Stimulated activated CD8-positive, alpha-beta memory T cell treated with anti-CD3 and anti-CD28 coated beads, Interleukin-15, amount 100 ng/mL, for 48 hours (primary cell): ENCODE data around the gene JMJD7.

Source experiments
- DNase-seq, 2 donors: peaks; one replicate each; pipeline ENCODE4 v3.0.0-alpha.2; 2020; ENCODE audit warnings: low read depth in 2 of 2

The JMJD7 gene

DNA sequence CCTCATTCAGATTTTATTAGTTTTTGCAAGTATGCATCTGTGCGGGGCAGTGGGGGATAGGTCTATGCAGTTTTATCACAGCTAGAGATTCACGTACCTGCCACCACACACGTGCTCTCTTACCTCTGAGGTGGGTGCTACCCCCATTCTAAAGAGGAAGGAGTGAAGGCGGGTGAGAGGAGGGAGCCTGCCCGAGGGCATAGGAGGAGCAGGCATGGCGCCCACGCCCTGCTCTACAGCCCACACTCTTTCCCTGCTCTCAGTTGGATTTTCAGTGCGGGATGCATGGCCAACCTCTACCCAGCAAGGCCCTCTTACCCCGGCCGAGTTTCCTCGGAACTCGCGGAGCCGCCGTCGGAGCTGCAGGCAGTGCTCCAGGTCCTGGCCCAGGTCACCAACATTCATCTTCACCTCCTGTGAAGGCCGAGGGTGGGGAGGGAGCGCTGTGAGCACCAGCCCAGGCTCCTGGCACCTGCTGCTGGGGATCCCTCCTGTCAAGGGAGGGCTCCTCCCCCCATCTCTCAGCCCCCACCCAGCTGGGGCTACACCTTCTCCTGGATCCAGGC, 37.7 kb downstream of the JMJD7 start:
- no peak for DNase-seq

- no peak for DNase-seq
These were observed 38.4 kb downstream of the JMJD7 start for GRCh38 chr15:41866263-41866703.

DNA sequence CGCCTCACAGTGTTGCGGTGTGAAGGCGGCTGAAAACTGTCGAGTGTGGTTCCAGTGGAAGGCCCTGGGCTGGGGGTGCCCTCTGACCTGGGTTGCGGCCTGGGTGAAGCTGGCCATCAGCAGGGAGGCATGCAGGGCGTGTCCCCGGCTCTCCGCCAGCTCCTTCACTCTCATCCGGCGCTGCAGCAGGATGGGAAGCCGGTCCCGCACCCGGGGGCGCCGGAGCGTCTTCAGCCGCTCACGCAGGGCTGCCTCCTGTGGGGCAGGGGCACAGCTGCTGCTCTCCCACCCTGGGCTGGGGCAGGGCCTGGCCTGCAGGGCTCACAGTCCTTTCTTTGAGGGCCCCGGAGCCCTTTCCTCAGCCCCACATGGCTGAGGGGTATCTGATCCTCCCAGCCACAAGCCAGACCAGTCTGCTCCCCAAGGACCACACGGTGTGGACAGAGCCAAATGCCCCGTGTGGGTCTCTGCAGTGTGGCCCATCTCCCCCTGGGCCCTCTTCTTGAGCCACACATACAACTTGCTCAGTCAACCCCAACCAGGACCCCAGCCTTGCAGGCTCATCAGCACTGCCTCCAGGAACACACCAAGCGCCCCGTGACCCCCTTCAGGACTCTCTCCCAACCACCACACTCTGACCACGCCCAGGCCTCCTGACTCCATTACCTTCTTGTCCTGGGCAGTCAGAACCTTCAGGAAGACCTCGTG, 39.1 kb downstream of the JMJD7 start:
- no peak for DNase-seq

- no peak for DNase-seq
These were observed 40.4 kb downstream of the JMJD7 start for GRCh38 chr15:41868321-41868720.

- DNase-seq: no peak
These were observed 42.1 kb downstream of the JMJD7 start for GRCh38 chr15:41869770-41870688.

DNA sequence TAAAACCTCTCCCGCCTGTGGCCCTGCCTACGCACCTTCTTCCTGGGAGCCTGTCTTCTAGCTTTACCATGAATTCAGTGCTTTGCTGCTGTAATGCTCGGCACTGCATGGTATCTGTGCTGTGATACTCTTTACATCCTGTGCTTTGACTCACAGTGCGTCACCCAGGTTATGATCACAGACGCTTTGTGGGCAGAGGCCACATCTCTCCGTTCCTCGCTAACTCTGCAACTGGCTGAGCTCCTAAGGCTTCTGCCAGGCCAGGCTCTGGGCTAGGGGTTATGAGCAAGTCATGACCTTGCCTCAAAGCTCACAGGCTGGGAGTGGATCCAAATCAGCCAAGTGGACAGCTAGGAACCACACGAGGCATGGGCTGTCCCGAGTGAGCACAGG, 42.8 kb downstream of the JMJD7 start:
- peak; percentile 53 to 58 for DNase-seq

- DNase-seq: no peak
These were observed 43.4 kb downstream of the JMJD7 start for GRCh38 chr15:41871175-41871905.

- DNase-seq: no peak
These were observed 44.4 kb downstream of the JMJD7 start for GRCh38 chr15:41872166-41872747.

DNA sequence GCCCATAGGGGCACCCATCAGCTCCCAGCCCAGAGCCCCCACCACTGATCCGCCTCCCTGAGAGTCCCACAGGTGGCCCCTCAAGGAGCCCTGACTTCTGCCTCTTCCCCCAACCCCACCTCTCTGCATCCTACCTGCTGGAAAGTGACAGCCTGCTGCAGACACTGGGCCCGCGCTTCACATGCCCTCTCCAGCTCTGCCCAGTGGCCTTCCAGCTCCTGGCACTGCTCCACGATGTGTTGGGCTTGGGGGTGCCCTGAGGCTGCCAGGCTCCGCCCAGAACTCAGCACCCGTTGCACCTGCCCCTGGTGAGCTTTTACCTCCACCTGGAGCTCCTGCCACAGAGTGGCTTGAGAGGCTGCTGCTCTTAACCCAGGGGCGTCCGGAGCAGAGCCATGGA, 45.8 kb downstream of the JMJD7 start:
- DNase-seq: no peak

- DNase-seq: no peak
These were observed 46.8 kb downstream of the JMJD7 start for GRCh38 chr15:41874736-41875135.

GRCh38 chr15:41876007-41876406, 48.1 kb downstream of the JMJD7 start:
- DNase-seq: no peak

DNA sequence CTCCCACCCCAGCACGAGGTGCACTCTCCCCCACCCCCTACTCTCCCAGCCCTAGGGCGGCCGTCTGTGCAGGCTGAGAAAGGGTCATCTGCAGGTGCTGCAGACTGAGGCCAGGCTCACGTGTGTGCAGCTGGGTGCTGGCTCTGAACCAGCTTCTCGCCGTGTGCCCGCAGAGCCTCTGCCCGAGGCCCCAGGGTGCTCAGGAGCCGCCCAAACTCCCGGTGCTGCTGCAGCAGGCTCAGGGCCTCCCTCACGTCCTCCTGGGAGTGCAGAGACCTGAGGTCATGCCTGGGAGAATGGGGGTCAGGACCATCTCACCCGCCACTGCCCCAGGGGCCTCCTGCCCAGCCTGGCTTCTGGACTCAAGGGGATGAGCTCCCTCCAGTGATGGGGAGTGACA, 48.8 kb downstream of the JMJD7 start:
- no peak for DNase-seq

DNA sequence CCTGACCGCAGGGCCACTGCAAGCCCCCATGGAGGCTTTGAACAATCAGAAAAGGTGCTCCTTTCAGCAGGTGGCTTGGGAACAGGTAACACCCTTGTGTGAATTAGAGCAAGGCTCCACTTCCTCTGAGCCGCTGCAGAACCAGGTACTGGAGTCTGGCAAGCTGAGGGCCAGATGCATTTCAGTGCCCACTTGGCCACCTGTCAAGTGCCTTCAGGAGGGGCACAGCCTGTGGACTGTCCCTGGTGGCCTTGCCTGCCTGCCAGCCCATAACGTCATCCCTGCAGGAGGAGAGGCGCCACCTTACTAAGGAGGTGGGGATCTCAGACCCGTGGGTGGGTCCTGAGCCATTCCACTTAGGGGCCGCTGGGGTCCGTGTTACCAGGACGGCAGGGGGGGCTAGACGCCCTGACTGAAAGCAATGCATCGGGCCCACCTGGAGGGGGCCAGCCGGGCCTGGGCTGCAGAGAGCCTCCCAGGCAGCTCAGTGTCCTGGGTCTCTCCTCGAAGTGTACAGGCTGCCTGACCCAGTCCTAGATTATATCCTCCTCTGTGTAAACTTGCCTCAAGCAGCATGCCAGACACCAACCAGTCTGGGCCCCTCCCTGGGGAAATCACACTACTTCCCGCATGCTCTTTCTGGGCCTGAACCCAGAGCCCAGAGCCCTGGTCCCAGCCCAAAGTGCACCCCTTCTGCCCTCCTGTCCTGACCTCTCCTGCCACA, 49.9 kb downstream of the JMJD7 start:
- no peak for DNase-seq

DNA sequence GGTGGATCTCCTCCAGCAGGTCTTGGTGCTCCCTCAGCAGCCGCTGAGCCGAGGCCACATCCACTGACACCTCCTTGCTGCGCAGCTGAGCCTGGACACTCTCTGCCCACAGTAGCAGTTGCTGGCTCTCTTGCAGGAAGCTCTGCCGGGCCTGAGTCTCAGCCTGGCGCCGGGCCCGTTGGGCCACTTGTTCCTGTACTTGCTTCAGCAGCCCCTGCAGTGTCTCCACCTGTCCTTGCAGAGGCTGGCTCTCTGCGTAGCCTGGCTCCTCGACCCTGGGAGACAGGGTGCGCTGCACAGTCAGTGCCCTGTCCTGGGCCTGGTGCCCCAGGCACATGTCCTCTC, 50.4 kb downstream of the JMJD7 start:
- DNase-seq: no peak

GRCh38 chr15:41879321-41879845, 51.5 kb downstream of the JMJD7 start:
- no peak for DNase-seq

DNA sequence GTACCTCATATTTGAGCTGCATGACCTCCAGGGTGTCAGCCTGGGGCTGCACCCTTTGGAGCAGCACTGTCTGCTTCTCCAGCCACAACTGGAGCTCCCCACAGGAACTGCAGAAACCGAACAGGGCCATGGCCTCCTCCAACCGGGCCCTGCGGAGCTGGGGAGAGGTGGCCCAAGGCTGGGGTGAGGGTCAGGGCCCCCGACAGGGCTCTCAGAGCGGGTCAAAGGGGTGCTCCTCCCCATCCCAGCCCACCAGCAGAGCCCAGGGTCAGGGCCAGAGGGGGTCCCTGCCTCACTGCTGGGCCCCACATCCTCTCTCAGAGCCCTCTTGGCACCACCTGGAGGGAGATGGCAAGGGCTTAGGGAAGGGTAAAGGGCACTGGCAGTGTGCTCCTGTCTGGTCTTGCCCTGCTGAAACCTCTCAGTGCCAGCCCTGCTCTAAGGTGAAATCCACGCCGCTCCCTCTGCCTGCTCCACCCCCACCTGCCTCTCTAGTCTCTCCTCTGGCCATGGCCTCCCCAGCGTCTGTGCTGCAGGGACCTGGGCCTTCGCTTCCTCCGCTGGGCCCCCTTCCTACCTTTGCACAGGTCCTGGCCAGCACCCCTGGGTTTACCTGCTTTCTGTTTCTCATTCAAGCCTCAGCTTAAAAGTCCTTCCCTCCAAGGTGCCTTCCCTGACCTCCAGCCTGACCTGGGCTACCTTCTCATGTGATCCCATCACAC, 52.4 kb downstream of the JMJD7 start:
- DNase-seq: no peak

DNA sequence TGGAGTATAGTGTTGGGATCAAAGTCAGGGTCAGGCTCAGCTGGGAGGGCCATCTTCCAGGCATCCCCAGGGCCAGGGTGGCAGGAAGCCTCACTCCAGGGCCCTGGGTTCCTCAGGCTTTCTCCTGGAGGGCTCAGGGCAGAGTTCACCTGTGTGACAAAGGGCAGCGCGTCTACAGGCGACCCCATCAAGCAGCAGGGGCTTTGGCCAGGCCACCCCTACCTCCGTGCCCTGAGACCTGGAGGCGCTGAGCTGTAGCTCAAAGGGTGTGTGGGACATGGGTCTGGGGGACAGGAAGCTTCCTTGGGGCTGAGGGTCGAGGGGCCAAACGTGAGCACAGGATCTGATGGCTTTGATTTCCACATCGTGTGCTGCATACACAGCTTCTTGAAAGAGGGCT, 53.2 kb downstream of the JMJD7 start:
- DNase-seq: no peak

DNA sequence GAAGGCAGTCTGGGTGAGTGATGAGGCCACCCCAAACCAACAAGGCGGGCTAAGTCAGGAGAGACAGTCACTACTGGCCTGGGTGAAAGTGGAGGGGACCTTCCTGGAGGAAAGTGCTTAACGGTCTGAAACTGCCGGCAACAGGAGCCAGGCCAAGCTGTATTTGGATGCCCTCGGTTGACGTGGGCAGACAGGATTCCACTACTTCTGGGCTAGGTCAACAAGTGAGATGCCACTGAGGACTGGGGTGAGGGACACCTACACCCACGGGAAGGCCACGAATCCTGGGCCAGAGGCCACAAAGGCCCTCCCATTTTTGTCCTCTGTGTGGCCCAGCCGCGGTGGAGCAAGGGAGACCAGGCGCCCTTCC, 53.6 kb downstream of the JMJD7 start:
- no peak for DNase-seq

- DNase-seq: no peak
These were observed 54.2 kb downstream of the JMJD7 start for GRCh38 chr15:41881920-41882688.
